ENCODE results near the gene EIF5B.

The EIF5B gene

GRCh38 chr2:99388892-99389291 is 51.7 kb downstream of the EIF5B start:
- Mint-ChIP-seq H3K36me3 (ENCODE audit: low read depth) (peaks cover 37% of the 10 kb centered on the region), H3K4me3 (no peak overlapping the region), H3K27ac (no peak overlapping the region), H3K4me1 (ENCODE audit: low read depth) (peaks cover 6% of the 10 kb centered on the region), H3K27me3 (ENCODE audit: low read depth) (no peaks in the 10 kb centered on the region), H3K9me3 (no peaks in the 10 kb centered on the region)
- no peak for DNase-seq (ENCODE audit: low spot score)

- no peaks in the 10 kb centered on the region for H3K27me3 Mint-ChIP-seq (ENCODE audit: low read depth)
- peaks cover 6% of the 10 kb centered on the region for H3K4me1 Mint-ChIP-seq (ENCODE audit: low read depth)
- H3K9me3 Mint-ChIP-seq, result no peaks in the 10 kb centered on the region
- peaks cover 40% of the 10 kb centered on the region for H3K36me3 Mint-ChIP-seq (ENCODE audit: low read depth)
- no peak for DNase-seq (ENCODE audit: low spot score)
- H3K27ac Mint-ChIP-seq, result no peak overlapping the region
- H3K4me3 Mint-ChIP-seq, result no peak overlapping the region
Observed at GRCh38 chr2:99389371-99389770, 52.2 kb downstream of the EIF5B start.

DNA sequence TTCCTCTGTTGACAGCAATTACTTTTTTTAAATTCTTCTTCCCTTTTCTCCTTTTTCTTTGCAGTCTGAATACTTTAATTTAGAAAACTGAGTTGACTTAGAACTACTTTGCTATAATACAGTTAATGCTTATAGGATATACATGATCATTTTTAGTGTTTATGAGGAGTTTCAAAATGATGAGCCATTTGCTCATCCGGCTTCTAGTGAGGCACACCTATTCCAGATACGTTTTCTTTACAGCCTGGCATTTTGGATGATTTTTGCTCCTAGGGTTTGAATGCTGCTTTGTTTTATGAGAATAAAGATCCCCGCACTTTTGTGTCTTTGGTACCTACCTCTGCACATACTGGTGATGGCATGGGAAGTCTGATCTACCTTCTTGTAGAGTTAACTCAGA is 52.8 kb downstream of the EIF5B start:
- Mint-ChIP-seq H3K27me3 (ENCODE audit: low read depth) (no peaks in the 10 kb centered on the region), H3K4me1 (ENCODE audit: low read depth) (peaks cover 6% of the 10 kb centered on the region), H3K27ac (no peak overlapping the region), H3K4me3 (no peak overlapping the region), H3K36me3 (ENCODE audit: low read depth) (peaks cover 41% of the 10 kb centered on the region), H3K9me3 (no peaks in the 10 kb centered on the region)
- no peak for DNase-seq (ENCODE audit: low spot score)

- Mint-ChIP-seq H3K4me3 (no peak overlapping the region), H3K9me3 (no peaks in the 10 kb centered on the region), H3K4me1 (ENCODE audit: low read depth) (no peaks in the 10 kb centered on the region), H3K36me3 (ENCODE audit: low read depth) (peaks cover 69% of the 10 kb centered on the region), H3K27ac (no peak overlapping the region), H3K27me3 (ENCODE audit: low read depth) (no peaks in the 10 kb centered on the region)
- DNase-seq (ENCODE audit: low spot score), result no peak
Observed at GRCh38 chr2:99395589-99396130, 58.5 kb downstream of the EIF5B start.

DNA sequence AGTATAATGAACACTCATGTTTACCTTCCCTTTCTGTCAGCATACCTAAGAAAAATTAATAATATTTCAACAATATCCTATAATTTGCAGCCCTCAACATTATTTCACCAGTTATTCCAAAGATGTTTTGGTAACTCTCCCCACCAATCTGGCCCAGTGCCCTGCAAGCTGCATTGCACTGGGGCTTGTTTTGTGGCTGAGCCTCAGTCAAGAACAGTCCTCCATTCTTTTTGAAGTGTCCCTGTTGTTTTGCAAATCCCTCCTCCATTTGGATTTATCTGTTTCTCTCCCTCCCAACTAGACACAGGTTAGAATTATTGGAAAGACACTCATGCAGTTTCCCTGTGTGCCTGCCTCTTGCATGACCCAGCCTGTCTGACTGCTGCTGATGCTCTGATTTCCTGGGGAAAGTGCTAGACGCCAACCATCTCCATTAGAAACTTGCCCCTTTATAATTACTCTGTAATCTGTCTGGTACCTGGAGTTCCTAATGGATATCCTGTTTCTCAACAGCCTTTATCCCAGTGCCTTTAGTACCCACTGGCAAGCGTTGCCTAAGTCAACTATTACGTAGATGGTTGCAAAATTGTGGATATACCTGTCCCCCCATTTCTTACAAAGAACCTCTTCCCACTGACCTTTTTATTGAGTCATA is 60.2 kb downstream of the EIF5B start:
- Mint-ChIP-seq H3K9me3 (no peaks in the 10 kb centered on the region), H3K27me3 (ENCODE audit: low read depth) (no peaks in the 10 kb centered on the region), H3K27ac (no peak overlapping the region), H3K4me1 (ENCODE audit: low read depth) (no peaks in the 10 kb centered on the region), H3K4me3 (no peak overlapping the region), H3K36me3 (ENCODE audit: low read depth) (peaks cover 66% of the 10 kb centered on the region)
- DNase-seq (ENCODE audit: low spot score), result no peak

DNA sequence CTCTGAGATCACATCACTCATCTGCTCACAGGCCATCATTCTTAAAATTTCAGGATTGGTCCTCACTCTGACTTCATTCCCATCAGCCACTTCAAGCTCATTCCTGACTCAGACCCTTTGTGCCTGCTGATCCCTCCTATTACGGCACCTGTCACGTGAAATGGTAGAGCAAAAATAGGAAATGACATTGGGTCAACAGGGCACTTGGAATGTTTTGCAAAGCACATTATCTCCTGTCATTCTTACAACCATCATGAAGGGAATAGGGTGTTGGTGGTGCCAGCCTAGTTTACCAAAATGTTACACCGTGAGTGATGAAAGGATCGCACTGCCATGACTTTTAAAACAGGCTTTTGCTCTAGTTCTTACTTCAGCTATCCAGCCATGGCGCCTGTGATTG is 61.1 kb downstream of the EIF5B start:
- Mint-ChIP-seq H3K27me3 (ENCODE audit: low read depth) (no peaks in the 10 kb centered on the region), H3K9me3 (no peaks in the 10 kb centered on the region), H3K4me1 (ENCODE audit: low read depth) (no peaks in the 10 kb centered on the region), H3K36me3 (ENCODE audit: low read depth) (peaks cover 73% of the 10 kb centered on the region), H3K4me3 (no peak overlapping the region), H3K27ac (no peak overlapping the region)
- DNase-seq (ENCODE audit: low spot score), result no peak

DNA sequence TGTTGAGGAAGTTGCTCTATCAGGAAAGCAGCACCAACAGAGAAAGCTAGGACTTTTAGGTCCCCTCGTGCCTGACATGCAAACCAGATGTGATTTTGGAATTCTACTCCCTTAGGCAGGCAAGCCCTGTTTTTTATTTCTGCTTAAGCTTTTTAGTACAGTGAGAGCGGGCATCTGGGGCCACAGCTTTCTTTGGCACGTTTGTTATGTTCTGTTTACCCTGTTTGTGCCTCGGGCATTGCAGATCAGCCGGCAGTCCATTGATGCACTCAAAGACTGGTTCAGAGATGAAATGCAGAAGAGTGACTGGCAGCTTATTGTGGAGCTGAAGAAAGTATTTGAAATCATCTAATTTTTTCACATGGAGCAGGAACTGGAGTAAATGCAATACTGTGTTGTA is 61.9 kb downstream of the EIF5B start:
- H3K4me1 Mint-ChIP-seq (ENCODE audit: low read depth), result no peaks in the 10 kb centered on the region
- H3K36me3 Mint-ChIP-seq (ENCODE audit: low read depth), result peaks cover 75% of the 10 kb centered on the region
- no peaks in the 10 kb centered on the region for H3K9me3 Mint-ChIP-seq
- H3K27me3 Mint-ChIP-seq (ENCODE audit: low read depth), result no peaks in the 10 kb centered on the region
- no peak for DNase-seq (ENCODE audit: low spot score)
- H3K4me3 Mint-ChIP-seq, result no peak overlapping the region
- no peak overlapping the region for H3K27ac Mint-ChIP-seq

- no peak for DNase-seq (ENCODE audit: low spot score)
- no peaks in the 10 kb centered on the region for H3K27me3 Mint-ChIP-seq (ENCODE audit: low read depth)
- peaks cover 75% of the 10 kb centered on the region for H3K36me3 Mint-ChIP-seq (ENCODE audit: low read depth)
- no peaks in the 10 kb centered on the region for H3K4me1 Mint-ChIP-seq (ENCODE audit: low read depth)
- no peaks in the 10 kb centered on the region for H3K9me3 Mint-ChIP-seq
- H3K4me3 Mint-ChIP-seq, result no peak overlapping the region
- H3K27ac Mint-ChIP-seq, result no peak overlapping the region
Observed at GRCh38 chr2:99399795-99400194, 62.6 kb downstream of the EIF5B start.

DNA sequence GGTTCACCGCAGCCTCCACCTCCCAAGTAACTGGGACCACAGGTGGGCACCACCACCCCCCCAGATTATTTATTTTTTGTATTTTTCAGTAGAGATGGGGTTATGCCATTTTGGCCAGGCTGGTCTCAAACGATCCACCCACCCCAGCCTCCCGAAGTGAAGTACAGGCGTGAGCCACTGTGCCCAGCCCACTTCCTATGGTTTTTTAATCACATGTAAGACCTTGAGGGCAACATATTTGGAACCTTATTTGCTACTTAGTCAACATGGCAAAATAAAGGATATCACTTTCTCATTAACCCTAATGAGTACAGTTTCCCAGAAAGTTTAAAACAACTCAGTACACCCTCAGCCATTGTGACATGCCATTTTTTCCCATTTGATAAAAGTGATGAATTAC is 64.7 kb downstream of the EIF5B start:
- Mint-ChIP-seq H3K4me1 (ENCODE audit: low read depth) (no peaks in the 10 kb centered on the region), H3K27me3 (ENCODE audit: low read depth) (no peaks in the 10 kb centered on the region), H3K4me3 (no peak overlapping the region), H3K9me3 (no peaks in the 10 kb centered on the region), H3K36me3 (ENCODE audit: low read depth) (peaks cover 76% of the 10 kb centered on the region), H3K27ac (no peak overlapping the region)
- no peak for DNase-seq (ENCODE audit: low spot score)

- Mint-ChIP-seq H3K27ac (no peak overlapping the region), H3K9me3 (no peaks in the 10 kb centered on the region), H3K4me3 (no peak overlapping the region), H3K36me3 (ENCODE audit: low read depth) (peaks cover 73% of the 10 kb centered on the region), H3K4me1 (ENCODE audit: low read depth) (peaks cover 3% of the 10 kb centered on the region), H3K27me3 (ENCODE audit: low read depth) (no peaks in the 10 kb centered on the region)
- no peak for DNase-seq (ENCODE audit: low spot score)
Observed at GRCh38 chr2:99403084-99403483, 65.9 kb downstream of the EIF5B start.

GRCh38 chr2:99403524-99403923 is 66.3 kb downstream of the EIF5B start:
- Mint-ChIP-seq H3K27me3 (ENCODE audit: low read depth) (no peaks in the 10 kb centered on the region), H3K4me1 (ENCODE audit: low read depth) (peaks cover 3% of the 10 kb centered on the region), H3K9me3 (no peaks in the 10 kb centered on the region), H3K4me3 (no peak overlapping the region), H3K36me3 (ENCODE audit: low read depth) (peaks cover 69% of the 10 kb centered on the region), H3K27ac (no peak overlapping the region)
- no peak for DNase-seq (ENCODE audit: low spot score)

DNA sequence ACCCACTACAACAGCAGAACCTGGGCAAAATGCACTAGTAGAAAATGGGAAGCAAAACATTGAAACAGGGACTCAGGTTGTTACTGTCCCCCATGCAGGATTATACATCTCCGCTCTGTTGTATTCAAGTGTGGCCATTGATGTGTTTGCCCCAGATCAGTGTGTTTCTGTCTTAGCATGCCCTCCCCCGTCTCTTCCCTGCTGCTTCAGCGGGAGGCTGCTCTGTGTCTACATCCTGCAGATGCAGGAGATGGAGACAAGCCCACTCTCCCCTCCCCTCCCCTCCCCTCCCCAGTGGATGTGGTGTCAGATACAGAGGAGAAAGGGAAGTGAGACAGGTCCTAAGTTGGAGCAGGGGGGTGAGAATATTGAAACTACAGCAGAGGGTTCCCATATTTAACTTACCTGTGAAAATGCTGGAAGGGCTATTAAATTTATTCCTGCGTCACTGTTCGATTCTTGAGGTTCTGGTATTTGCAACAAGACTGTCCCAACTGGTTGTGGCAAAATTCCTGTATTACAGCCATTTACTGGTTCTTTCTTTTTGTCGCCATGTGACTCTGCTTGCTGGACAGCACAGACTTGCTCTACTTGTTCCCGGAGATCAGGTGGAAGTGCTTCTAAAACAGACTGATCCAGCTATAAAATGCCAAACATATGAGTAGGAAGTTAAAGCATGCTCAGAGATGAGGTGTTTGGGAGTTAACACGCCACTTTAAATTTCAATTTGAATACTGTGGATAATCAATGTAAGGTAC is 67.0 kb downstream of the EIF5B start:
- Mint-ChIP-seq H3K9me3 (no peaks in the 10 kb centered on the region), H3K27ac (no peak overlapping the region), H3K27me3 (ENCODE audit: low read depth) (no peaks in the 10 kb centered on the region), H3K4me1 (ENCODE audit: low read depth) (peaks cover 3% of the 10 kb centered on the region), H3K36me3 (ENCODE audit: low read depth) (peaks cover 63% of the 10 kb centered on the region), H3K4me3 (no peak overlapping the region)
- DNase-seq (ENCODE audit: low spot score), result no peak

DNA sequence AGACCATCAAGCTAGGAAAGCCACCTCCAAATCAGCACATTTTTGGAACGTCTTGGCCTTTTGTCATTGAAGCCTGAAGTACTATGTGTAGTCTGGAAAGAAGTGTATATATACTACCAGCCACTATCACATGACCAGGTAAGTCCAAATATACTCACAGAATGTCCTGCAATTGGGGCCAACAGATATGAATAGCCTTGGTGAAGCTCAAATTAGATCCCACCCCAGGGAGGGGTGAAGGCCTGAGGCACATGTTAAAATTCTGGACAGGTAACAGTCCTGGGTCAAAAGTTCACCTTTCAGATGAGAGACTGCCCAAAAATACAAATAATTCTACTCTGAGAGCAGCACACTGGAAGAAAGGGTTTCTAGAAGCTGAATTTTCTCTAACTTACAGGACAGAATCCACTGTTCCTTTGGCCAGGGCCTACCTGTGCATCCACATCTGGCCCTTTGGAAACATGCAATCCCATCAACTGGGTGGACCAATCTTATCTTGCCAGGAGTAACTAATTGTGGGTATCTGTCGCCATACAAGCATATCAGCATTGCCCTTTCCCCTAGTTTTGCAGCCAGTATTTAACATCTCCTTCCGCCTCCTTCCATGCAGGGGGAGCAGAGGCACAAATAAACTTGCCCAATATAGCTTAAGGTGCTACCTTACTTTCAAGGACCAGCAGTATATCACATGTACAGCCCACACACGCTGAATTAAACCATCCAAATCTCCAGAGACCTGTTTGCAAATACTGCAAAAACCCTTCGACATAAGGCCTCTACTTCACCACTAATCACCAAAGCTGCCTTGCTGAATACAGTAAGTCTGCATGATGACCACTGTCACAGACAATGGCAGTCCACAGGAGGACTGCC is 67.8 kb downstream of the EIF5B start:
- no peak overlapping the region for H3K4me3 Mint-ChIP-seq
- no peak for DNase-seq (ENCODE audit: low spot score)
- no peak overlapping the region for H3K27ac Mint-ChIP-seq
- H3K36me3 Mint-ChIP-seq (ENCODE audit: low read depth), result peaks cover 56% of the 10 kb centered on the region
- H3K9me3 Mint-ChIP-seq, result no peaks in the 10 kb centered on the region
- no peaks in the 10 kb centered on the region for H3K27me3 Mint-ChIP-seq (ENCODE audit: low read depth)
- peaks cover 3% of the 10 kb centered on the region for H3K4me1 Mint-ChIP-seq (ENCODE audit: low read depth)

DNA sequence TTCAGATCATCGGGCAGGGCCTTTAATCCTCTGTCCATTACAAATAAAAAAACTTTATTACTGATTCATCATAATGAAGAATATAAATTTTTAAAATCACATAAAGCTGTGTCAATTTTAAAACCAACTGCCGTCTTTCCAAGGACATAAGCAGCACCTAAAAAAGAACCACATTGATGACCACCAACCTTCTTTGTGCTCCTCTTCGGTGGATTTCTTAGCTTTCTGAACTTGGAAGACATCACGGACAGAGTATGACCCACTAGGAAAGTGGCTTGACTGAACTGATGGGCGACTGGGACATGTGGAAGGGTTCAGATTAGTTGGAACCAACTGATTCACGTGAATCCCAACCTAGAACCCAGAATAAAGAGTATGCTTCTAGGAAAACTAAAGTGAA is 68.9 kb downstream of the EIF5B start:
- no peak for DNase-seq (ENCODE audit: low spot score)
- no peaks in the 10 kb centered on the region for H3K9me3 Mint-ChIP-seq
- H3K4me1 Mint-ChIP-seq (ENCODE audit: low read depth), result peaks cover 3% of the 10 kb centered on the region
- H3K36me3 Mint-ChIP-seq (ENCODE audit: low read depth), result peaks cover 59% of the 10 kb centered on the region
- H3K4me3 Mint-ChIP-seq, result no peak overlapping the region
- H3K27me3 Mint-ChIP-seq (ENCODE audit: low read depth), result no peaks in the 10 kb centered on the region
- H3K27ac Mint-ChIP-seq, result no peak overlapping the region
